ENCODE results near the gene TXK.

TXK gene

GRCh38 chr4:48105230-48105629, 28.8 kb downstream of the TXK start:
- no peak for FAIRE-seq
- DNase-seq (ENCODE audit: insufficient read length, low spot score): no peak
- TF ChIP-seq POLR2A (IDR thresholded peaks at IDR 0.05; ENCODE audit: low read depth, low read length): no peak

- DNase-seq (ENCODE audit: insufficient read length, low spot score): no peak
- TF ChIP-seq POLR2A (IDR thresholded peaks at IDR 0.05; ENCODE audit: low read depth, low read length): no peak
- FAIRE-seq: no peak
Observed at GRCh38 chr4:48103483-48104139, 30.4 kb downstream of the TXK start.

- TF ChIP-seq POLR2A (IDR thresholded peaks at IDR 0.05; ENCODE audit: low read depth, low read length): no peak
- no peak for DNase-seq (ENCODE audit: insufficient read length, low spot score)
- FAIRE-seq: no peak
Observed at GRCh38 chr4:48102303-48102702, 31.7 kb downstream of the TXK start.

GRCh38 chr4:48100256-48100655, 33.8 kb downstream of the TXK start:
- TF ChIP-seq POLR2A (IDR thresholded peaks at IDR 0.05; ENCODE audit: low read depth, low read length): no peak
- DNase-seq (ENCODE audit: insufficient read length, low spot score) (no peak), FAIRE-seq (no peak)

- TF ChIP-seq POLR2A (IDR thresholded peaks at IDR 0.05; ENCODE audit: low read depth, low read length): no peak
- no peak for FAIRE-seq
- no peak for DNase-seq (ENCODE audit: insufficient read length, low spot score)
Observed at GRCh38 chr4:48095441-48095840, 38.6 kb downstream of the TXK start.

- peak; percentile 9 for DNase-seq (ENCODE audit: insufficient read length, low spot score)
- FAIRE-seq: peak; percentile 90
- no peak for TF ChIP-seq POLR2A (IDR thresholded peaks at IDR 0.05; ENCODE audit: low read depth, low read length)
Observed at GRCh38 chr4:48093991-48094416, 40.0 kb downstream of the TXK start.

GRCh38 chr4:48090621-48091020, 43.4 kb downstream of the TXK start:
- FAIRE-seq: no peak
- no peak for TF ChIP-seq POLR2A (IDR thresholded peaks at IDR 0.05; ENCODE audit: low read depth, low read length)
- no peak for DNase-seq (ENCODE audit: insufficient read length, low spot score)

GRCh38 chr4:48085821-48086589, 48.0 kb downstream of the TXK start:
- no peak for TF ChIP-seq POLR2A (IDR thresholded peaks at IDR 0.05; ENCODE audit: low read depth, low read length)
- FAIRE-seq (no peak), DNase-seq (ENCODE audit: insufficient read length, low spot score) (no peak)

- no peak for DNase-seq (ENCODE audit: insufficient read length, low spot score)
- TF ChIP-seq POLR2A (IDR thresholded peaks at IDR 0.05; ENCODE audit: low read depth, low read length): no peak
- no peak for FAIRE-seq
Observed at GRCh38 chr4:48082956-48083355, 51.1 kb downstream of the TXK start.

GRCh38 chr4:48081196-48081595, 52.9 kb downstream of the TXK start:
- DNase-seq (ENCODE audit: insufficient read length, low spot score) (no peak), FAIRE-seq (no peak)
- TF ChIP-seq POLR2A (IDR thresholded peaks at IDR 0.05; ENCODE audit: low read depth, low read length): no peak

GRCh38 chr4:48079972-48080391, 54.1 kb downstream of the TXK start:
- DNase-seq (ENCODE audit: insufficient read length, low spot score) (no peak), FAIRE-seq (peak; percentile 52)
- TF ChIP-seq POLR2A (IDR thresholded peaks at IDR 0.05; ENCODE audit: low read depth, low read length): no peak

GRCh38 chr4:48078862-48079655, 55.0 kb downstream of the TXK start:
- no peak for TF ChIP-seq POLR2A (IDR thresholded peaks at IDR 0.05; ENCODE audit: low read depth, low read length)
- DNase-seq (ENCODE audit: insufficient read length, low spot score) (no peak), FAIRE-seq (no peak)

- DNase-seq (ENCODE audit: insufficient read length, low spot score) (no peak), FAIRE-seq (no peak)
- TF ChIP-seq POLR2A (IDR thresholded peaks at IDR 0.05; ENCODE audit: low read depth, low read length): no peak
Observed at GRCh38 chr4:48078425-48078824, 55.6 kb downstream of the TXK start.

GRCh38 chr4:48074657-48075056, 59.4 kb downstream of the TXK start:
- no peak for TF ChIP-seq POLR2A (IDR thresholded peaks at IDR 0.05; ENCODE audit: low read depth, low read length)
- DNase-seq (ENCODE audit: insufficient read length, low spot score): no peak
- no peak for FAIRE-seq

Measured in H54 (cell line).